Measurements from ENCODE around the gene FLNB.

FLNB gene

DNA sequence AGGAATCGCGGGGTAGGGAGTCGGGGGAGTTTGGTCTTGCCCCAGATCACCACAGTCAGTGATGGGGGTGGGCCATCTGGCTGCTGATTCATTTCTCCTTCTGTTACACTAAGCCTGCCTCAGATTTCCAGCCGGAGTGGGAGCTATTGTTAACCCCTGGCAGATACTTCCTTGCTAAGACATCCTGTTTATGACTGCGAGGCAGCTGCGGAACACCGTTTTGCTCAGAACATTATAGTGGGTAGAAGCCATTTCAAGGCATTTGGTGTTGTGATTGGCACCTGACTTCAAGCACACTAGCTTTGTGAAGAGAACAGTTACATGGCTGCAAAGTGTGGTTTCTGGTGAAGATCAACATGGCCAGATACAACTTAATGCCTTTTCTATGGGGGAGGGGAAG lies 73.8 kb downstream of the FLNB start:
- TF ChIP-seq, protein P1, sequence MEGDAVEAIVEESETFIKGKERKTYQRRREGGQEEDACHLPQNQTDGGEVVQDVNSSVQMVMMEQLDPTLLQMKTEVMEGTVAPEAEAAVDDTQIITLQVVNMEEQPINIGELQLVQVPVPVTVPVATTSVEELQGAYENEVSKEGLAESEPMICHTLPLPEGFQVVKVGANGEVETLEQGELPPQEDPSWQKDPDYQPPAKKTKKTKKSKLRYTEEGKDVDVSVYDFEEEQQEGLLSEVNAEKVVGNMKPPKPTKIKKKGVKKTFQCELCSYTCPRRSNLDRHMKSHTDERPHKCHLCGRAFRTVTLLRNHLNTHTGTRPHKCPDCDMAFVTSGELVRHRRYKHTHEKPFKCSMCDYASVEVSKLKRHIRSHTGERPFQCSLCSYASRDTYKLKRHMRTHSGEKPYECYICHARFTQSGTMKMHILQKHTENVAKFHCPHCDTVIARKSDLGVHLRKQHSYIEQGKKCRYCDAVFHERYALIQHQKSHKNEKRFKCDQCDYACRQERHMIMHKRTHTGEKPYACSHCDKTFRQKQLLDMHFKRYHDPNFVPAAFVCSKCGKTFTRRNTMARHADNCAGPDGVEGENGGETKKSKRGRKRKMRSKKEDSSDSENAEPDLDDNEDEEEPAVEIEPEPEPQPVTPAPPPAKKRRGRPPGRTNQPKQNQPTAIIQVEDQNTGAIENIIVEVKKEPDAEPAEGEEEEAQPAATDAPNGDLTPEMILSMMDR (IDR thresholded peaks at IDR 0.05; ENCODE audit: control insufficient read depth, insufficient read depth, low read depth, low read length, missing control alignments) = no peak
- no peak for DNase-seq (ENCODE audit: low read depth)
- H3K4me3 ChIP-seq (ENCODE audit: control insufficient read depth, low read depth, low read length) = no peak overlapping the region

DNA sequence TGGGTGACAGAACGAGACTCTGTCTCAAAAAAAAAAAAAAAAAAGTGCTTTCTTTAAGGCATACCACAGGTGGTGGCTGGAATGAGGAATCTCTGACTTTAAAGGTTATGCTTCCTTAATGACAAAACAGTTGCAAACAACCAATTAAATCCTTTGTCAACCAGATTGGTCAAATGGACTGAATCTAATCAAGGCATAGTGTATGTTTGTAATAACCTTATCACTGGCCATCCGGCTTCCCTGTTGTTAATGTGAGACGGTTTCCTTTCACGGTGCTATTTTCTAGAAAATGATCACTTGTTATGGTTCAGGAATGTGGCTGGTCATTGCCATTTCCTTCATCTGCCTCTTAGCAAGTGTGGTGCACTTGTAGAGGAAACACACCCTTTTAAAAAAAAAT lies 75.9 kb downstream of the FLNB start:
- no peak for DNase-seq (ENCODE audit: low read depth)
- TF ChIP-seq, protein P1 (IDR thresholded peaks at IDR 0.05; ENCODE audit: control insufficient read depth, insufficient read depth, low read depth, low read length, missing control alignments) = no peak
- no peak overlapping the region for H3K4me3 ChIP-seq (ENCODE audit: control insufficient read depth, low read depth, low read length)

DNA sequence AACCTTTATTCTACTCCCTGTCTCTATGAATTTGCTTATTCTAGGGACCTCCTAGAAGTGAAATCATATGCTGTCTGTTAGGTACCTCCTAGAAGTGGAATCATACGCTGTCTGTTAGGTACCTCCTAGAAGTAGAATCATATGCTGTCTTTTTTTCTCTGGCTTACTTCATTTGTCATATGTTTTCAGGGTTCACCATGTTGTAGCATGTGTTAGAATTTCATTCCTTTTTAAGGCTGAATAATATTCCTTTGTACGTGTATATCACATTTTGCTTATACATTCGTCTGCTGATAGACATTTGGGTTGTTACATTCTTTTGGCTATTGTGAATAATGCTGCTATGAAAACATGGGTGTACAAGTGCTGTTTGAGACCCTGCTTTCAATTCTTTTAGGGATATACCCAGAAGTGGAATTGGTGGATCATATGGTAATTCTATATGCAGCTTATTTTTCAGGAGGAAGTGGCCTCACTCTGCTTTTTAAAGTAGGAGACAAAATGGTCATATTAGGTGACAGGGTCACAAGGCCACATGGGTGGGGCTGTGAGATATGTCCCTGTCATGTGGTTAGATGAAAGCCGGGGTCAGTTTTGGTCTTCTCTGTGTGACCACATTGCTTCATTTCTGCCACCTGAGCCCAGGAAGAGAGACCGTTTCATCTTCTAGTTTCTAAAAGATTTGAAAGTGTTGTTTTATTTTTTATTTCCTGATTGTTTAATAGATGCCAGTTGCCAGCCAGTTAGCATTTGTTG lies 76.7 kb downstream of the FLNB start:
- DNase-seq (ENCODE audit: low read depth) = no peak
- TF ChIP-seq, protein P1 (IDR thresholded peaks at IDR 0.05; ENCODE audit: control insufficient read depth, insufficient read depth, low read depth, low read length, missing control alignments) = no peak
- H3K4me3 ChIP-seq (ENCODE audit: control insufficient read depth, low read depth, low read length) = no peak overlapping the region

DNA sequence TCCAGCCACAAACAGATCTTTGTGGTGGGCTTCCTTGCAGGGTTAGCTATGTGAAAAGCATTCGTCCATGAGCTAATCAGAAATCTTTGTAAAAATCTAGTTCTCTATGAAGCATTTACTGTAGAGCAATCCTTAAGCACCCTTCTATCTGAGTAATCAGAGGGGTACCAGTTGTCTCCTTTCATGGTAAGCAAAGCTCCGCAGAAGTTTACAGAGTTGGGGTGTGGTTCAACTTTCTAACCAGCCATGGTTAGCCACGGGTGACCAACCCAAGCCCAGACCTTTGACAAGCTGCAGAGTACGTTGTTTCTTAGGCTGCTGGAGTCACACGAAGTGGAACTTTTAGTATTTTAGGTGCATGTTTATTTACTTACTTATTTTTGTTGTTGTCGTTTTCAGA lies 77.4 kb downstream of the FLNB start:
- no peak overlapping the region for H3K4me3 ChIP-seq (ENCODE audit: control insufficient read depth, low read depth, low read length)
- no peak for DNase-seq (ENCODE audit: low read depth)
- TF ChIP-seq, protein P1 (IDR thresholded peaks at IDR 0.05; ENCODE audit: control insufficient read depth, insufficient read depth, low read depth, low read length, missing control alignments) = no peak

DNA sequence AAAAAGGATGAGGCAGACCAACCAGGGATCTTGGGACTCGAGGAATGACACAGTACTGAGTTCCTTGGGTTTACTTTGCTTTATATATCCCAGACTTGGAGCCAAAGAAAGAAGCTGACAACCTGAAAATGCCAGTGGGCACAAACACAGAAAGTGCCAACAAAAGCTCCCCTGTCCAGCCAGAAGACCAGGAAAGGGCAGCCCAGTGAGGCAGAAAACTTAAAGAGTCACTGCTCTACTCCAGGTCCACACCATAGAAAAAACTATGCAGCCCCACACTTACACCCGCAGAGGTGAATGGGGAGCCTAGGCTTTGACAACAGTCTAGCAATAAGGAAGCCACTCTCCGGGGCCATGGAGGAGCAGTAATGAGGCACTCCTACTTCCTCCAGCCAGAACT lies 80.3 kb downstream of the FLNB start:
- H3K4me3 ChIP-seq (ENCODE audit: control insufficient read depth, low read depth, low read length) = no peak overlapping the region
- TF ChIP-seq, protein P1 (IDR thresholded peaks at IDR 0.05; ENCODE audit: control insufficient read depth, insufficient read depth, low read depth, low read length, missing control alignments) = no peak
- no peak for DNase-seq (ENCODE audit: low read depth)

DNA sequence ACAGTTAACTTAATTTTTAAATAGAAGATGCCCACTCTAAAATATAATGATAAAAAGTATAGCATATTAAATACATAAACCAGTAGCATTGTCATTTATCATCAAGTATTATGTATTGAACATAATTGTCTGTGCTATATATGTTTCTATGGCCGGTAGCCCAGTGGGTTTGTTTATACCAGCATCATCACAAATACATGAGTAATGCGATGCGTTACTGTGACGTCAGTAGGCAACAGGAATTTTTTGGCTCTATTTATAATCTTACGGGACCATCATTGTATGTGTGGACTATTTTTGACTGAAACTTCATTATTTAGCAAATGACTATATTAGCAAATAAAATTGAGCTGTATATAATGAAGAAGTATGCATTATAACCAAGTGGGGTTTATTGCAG lies 82.1 kb downstream of the FLNB start:
- DNase-seq (ENCODE audit: low read depth) = no peak
- H3K4me3 ChIP-seq (ENCODE audit: control insufficient read depth, low read depth, low read length) = no peak overlapping the region
- TF ChIP-seq, protein P1 (IDR thresholded peaks at IDR 0.05; ENCODE audit: control insufficient read depth, insufficient read depth, low read depth, low read length, missing control alignments) = no peak

Measured in AG09309 (cell line).